H1 (cell line): ENCODE results near the gene TXK. TPM values are rescaled to one million over a fixed set of nuclear protein-coding genes. Genes with fewer than 3 reads are reported as not detected.

Source experiments
- CTCF ChIA-PET: fragments of 300-600 bp; sonication (Branson Sonifier 250); formaldehyde crosslinking; loops from one replicate; lab custom pipeline; 2021; ENCODE audit not compliant: partially characterized antibody; lab: Charles Lee
- POLR2A ChIA-PET: fragments of 300-600 bp; sonication (Branson Sonifier 250); formaldehyde crosslinking; loops from one replicate; lab custom pipeline; 2021; ENCODE audit warnings: inconsistent platforms; ENCODE audit not compliant: partially characterized antibody; lab: Charles Lee
- DNase-seq, 2 experiments: peaks; one replicate each; pipeline versions ENCODE4 v3.0.0 to v3.0.0-alpha.2; 2010 to 2022; ENCODE audit warnings: low spot score in 2 of 2, low read depth in 1 of 2, mixed read lengths in 1 of 2
- FAIRE-seq: peaks from 2 replicates; lab custom pipeline; 2011; peaks lifted over from hg19 to GRCh38; lab: Jason Lieb, UNC
- H2AFZ ChIP-seq: 2 replicates; pipeline ENCODE4 v1.8.1; 2012; ENCODE audit warnings: low read length, inconsistent platforms
- H2AK5ac ChIP-seq: 2 replicates; pipeline ENCODE4 v1.6.1; 2013; ENCODE audit warnings: low read depth, low read length
- H2BK120ac ChIP-seq: replicated peaks from 2 replicates; pipeline ENCODE3; 2013; ENCODE audit warnings: low read depth, low read length, inconsistent platforms
- H2BK12ac ChIP-seq: 2 replicates; pipeline ENCODE4 v1.6.1; 2013; ENCODE audit warnings: low read depth, low read length
- H2BK15ac ChIP-seq: 2 replicates; pipeline ENCODE4 v1.6.1; 2013; ENCODE audit warnings: low read length
- H2BK20ac ChIP-seq: 2 replicates; pipeline ENCODE4 v1.6.1; 2013; ENCODE audit warnings: low read length
- H2BK5ac ChIP-seq: 2 replicates; pipeline ENCODE4 v1.6.1; 2013; ENCODE audit warnings: low read depth, low read length
- H3K14ac ChIP-seq: 2 replicates; pipeline ENCODE4 v1.6.1; 2013; ENCODE audit warnings: inconsistent platforms; ENCODE audit not compliant: insufficient read length
- H3K18ac ChIP-seq: 2 replicates; pipeline ENCODE4 v1.6.1; 2013; ENCODE audit warnings: low read length; ENCODE audit errors: extremely low read depth
- H3K23ac ChIP-seq: 2 replicates; pipeline ENCODE4 v1.6.1; 2013; ENCODE audit warnings: inconsistent platforms; ENCODE audit not compliant: insufficient read length
- H3K23me2 ChIP-seq: 2 replicates; pipeline ENCODE4 v1.6.1; 2013; ENCODE audit warnings: low read depth, low read length
- H3K27ac ChIP-seq: 2 replicates; pipeline ENCODE4 v1.6.1; 2011; ENCODE audit warnings: low read depth, low read length, inconsistent platforms
- H3K27me3 ChIP-seq, 4 experiments: replicated peaks in 1 of 4; 1 replicate in 1 of 4; 2 replicates in 3 of 4; pipeline versions ENCODE4 v1.6.1 to v1.8.1; 2011 to 2013; ENCODE audit warnings: low read length in 3 of 4, mild to moderate bottlenecking in 3 of 4, inconsistent platforms in 2 of 4, mixed read lengths in 2 of 4, moderate library complexity in 1 of 4; ENCODE audit not compliant: control insufficient read depth in 3 of 4, insufficient read depth in 3 of 4; ENCODE audit errors: extremely low read depth in 1 of 4
- H3K36me3 ChIP-seq, 4 experiments: 2 replicates each; pipeline versions ENCODE4 v1.6.1 to v1.8.1; 2011 to 2013; ENCODE audit warnings: mild to moderate bottlenecking in 4 of 4, low read length in 3 of 4, moderate library complexity in 2 of 4, control low read depth in 1 of 4, inconsistent platforms in 1 of 4; ENCODE audit not compliant: insufficient read depth in 4 of 4, control insufficient read depth in 2 of 4
- H3K4ac ChIP-seq: replicated peaks from 2 replicates; pipeline ENCODE3; 2013; ENCODE audit warnings: low read length, low read depth, mixed read lengths, inconsistent platforms; ENCODE audit not compliant: insufficient read length
- H3K4me1 ChIP-seq, 4 experiments: replicated peaks in 1 of 4; 1 replicate in 1 of 4; 2 replicates in 3 of 4; pipeline versions ENCODE4 v1.6.1 to v1.8.1; 2011 to 2013; ENCODE audit warnings: low read length in 3 of 4, inconsistent platforms in 2 of 4, mixed read lengths in 1 of 4; ENCODE audit not compliant: insufficient read depth in 4 of 4, control insufficient read depth in 3 of 4
- H3K4me2 ChIP-seq, 2 experiments: 2 replicates each; pipeline versions ENCODE4 v1.6.1 to v1.8.1; 2011 to 2013; ENCODE audit warnings: low read depth in 2 of 2, low read length in 2 of 2, control low read depth in 1 of 2, inconsistent platforms in 1 of 2, mild to moderate bottlenecking in 1 of 2; ENCODE audit not compliant: insufficient read depth in 1 of 2
- H3K4me3 ChIP-seq, 4 experiments: fragments of 200-600, 300-600 bp in 1 of 4; sonication (generic), shearing (Covaris generic), sonication (Bioruptor Twin) in 1 of 4; 2 replicates each; pipeline versions ENCODE4 v1.5.1 to v1.8.1; 2011 to 2016; ENCODE audit warnings: low read length in 4 of 4, low read depth in 3 of 4, control low read depth in 2 of 4, inconsistent platforms in 2 of 4, mild to moderate bottlenecking in 2 of 4, mixed read lengths in 1 of 4, moderate library complexity in 1 of 4; ENCODE audit not compliant: insufficient read depth in 2 of 4; ENCODE audit errors: extremely low read depth in 1 of 4
- H3K56ac ChIP-seq: replicated peaks from 2 replicates; pipeline ENCODE3; 2013; ENCODE audit warnings: low read depth, mild to moderate bottlenecking, mixed read lengths, low read length, inconsistent platforms; ENCODE audit not compliant: insufficient read length
- H3K79me1 ChIP-seq: 2 replicates; pipeline ENCODE4 v1.6.1; 2013; ENCODE audit warnings: low read depth, low read length, control low read depth
- H3K79me2 ChIP-seq, 2 experiments: 2 replicates each; pipeline versions ENCODE4 v1.6.1 to v1.8.1; 2012 to 2013; ENCODE audit warnings: low read length in 2 of 2, mild to moderate bottlenecking in 2 of 2, inconsistent platforms in 1 of 2; ENCODE audit not compliant: insufficient read depth in 2 of 2, control insufficient read depth in 1 of 2
- H3K9ac ChIP-seq, 4 experiments: replicated peaks in 1 of 4; 1 replicate in 1 of 4; 2 replicates in 3 of 4; pipeline versions ENCODE4 v1.6.1 to v1.8.1; 2011 to 2013; ENCODE audit warnings: low read depth in 3 of 4, low read length in 3 of 4, control low read depth in 2 of 4, mild to moderate bottlenecking in 2 of 4, moderate library complexity in 2 of 4, inconsistent platforms in 1 of 4; ENCODE audit errors: extremely low read depth in 1 of 4
- H3K9me3 ChIP-seq, 2 experiments: 2 replicates each; pipeline versions ENCODE4 v1.6.1 to v1.8.1; 2012 to 2013; ENCODE audit warnings: mild to moderate bottlenecking in 2 of 2, moderate library complexity in 2 of 2, control low read depth in 1 of 2, inconsistent platforms in 1 of 2, low read depth in 1 of 2, low read length in 1 of 2, mixed read lengths in 1 of 2; ENCODE audit not compliant: insufficient read depth in 2 of 2
- H4K20me1 ChIP-seq, 2 experiments: replicated peaks in 1 of 2; 2 replicates each; pipeline versions ENCODE3 to v1.8.1; 2011 to 2013; ENCODE audit warnings: inconsistent platforms in 2 of 2, low read length in 2 of 2, mild to moderate bottlenecking in 1 of 2; ENCODE audit not compliant: insufficient read depth in 2 of 2, control insufficient read depth in 1 of 2
- H4K5ac ChIP-seq: 2 replicates; pipeline ENCODE4 v1.6.1; 2013; ENCODE audit warnings: low read length, low read depth, mixed read lengths, inconsistent platforms; ENCODE audit not compliant: insufficient read length
- H4K8ac ChIP-seq: 2 replicates; pipeline ENCODE4 v1.8.0; 2013; ENCODE audit warnings: mild to moderate bottlenecking, moderate library complexity, low read length, inconsistent platforms; ENCODE audit not compliant: insufficient read depth; ENCODE audit errors: extremely low read depth
- H4K91ac ChIP-seq: replicated peaks from 2 replicates; pipeline ENCODE3; 2013; ENCODE audit warnings: low read length, mixed read lengths, inconsistent platforms; ENCODE audit not compliant: insufficient read length
- HDAC6 ChIP-seq: IDR thresholded peaks from one replicate; pipeline ENCODE4 v1.7.1; 2012; ENCODE audit warnings: low read depth, mild to moderate bottlenecking, inconsistent platforms, low read length, moderate library complexity
- KDM1A ChIP-seq: fragments of 200-600, 300-600 bp; sonication (generic); IDR thresholded peaks from 2 replicates; pipeline ENCODE4 v1.7.1; 2016; ENCODE audit warnings: mild to moderate bottlenecking, low read length, borderline replicate concordance
- MAFK ChIP-seq: IDR thresholded peaks from 2 replicates; pipeline ENCODE4 v1.6.1; 2012; ENCODE audit warnings: low read depth, mild to moderate bottlenecking, improper control_type of control experiment, low read length
- PHF8 ChIP-seq: fragments of 200-600 bp; sonication (generic); conservative IDR thresholded peaks from 2 replicates; pipeline ENCODE4 v1.7.1; 2012; ENCODE audit warnings: low read depth, mild to moderate bottlenecking, inconsistent platforms, low read length, moderate library complexity
- POU5F1 ChIP-seq: IDR thresholded peaks from 2 replicates; pipeline ENCODE4 v1.6.1; 2011; ENCODE audit warnings: low read depth, mild to moderate bottlenecking, low read length, moderate library complexity
- RAD21 ChIP-seq, 2 experiments: IDR thresholded peaks in 1 of 2; conservative IDR thresholded peaks in 1 of 2; 2 replicates each; pipeline ENCODE4 v1.6.1; 2011; ENCODE audit warnings: low read depth in 2 of 2, low read length in 2 of 2, improper control_type of control experiment in 1 of 2, inconsistent platforms in 1 of 2, mild to moderate bottlenecking in 1 of 2, moderate library complexity in 1 of 2
- SIRT6 ChIP-seq: IDR thresholded peaks from one replicate; pipeline ENCODE4 v1.7.1; 2012; ENCODE audit warnings: low read length, inconsistent platforms
- SP1 ChIP-seq: IDR thresholded peaks from 2 replicates; pipeline ENCODE4 v1.6.1; 2011; ENCODE audit warnings: low read depth, low read length
- TEAD4 ChIP-seq: IDR thresholded peaks from 2 replicates; pipeline ENCODE4 v1.6.1; 2012; ENCODE audit warnings: low read depth, low read length, inconsistent platforms, mixed read lengths
- USF2 ChIP-seq: IDR thresholded peaks from 2 replicates; pipeline ENCODE4 v1.6.1; 2011; ENCODE audit warnings: low read length, improper control_type of control experiment
- YY1 ChIP-seq: IDR thresholded peaks from 2 replicates; pipeline ENCODE4 v1.6.1; 2011; ENCODE audit warnings: low read depth, mild to moderate bottlenecking, low read length
- WGBS, 2 experiments: shearing (Covaris generic) in 1 of 2; methylation state at CpG; one replicate each; pipeline versions ENCODE4 v1.1.6 to v1.1.7; 2013 to 2015; ENCODE audit warnings: low lambda C conversion rate in 2 of 2, mixed read lengths in 2 of 2, inconsistent platforms in 1 of 2, low coverage in 1 of 2, missing lambda C conversion rate in 1 of 2; ENCODE audit not compliant: insufficient replicate concordance in 2 of 2, insufficient coverage in 1 of 2, insufficient read length in 1 of 2; ENCODE audit errors: extremely low coverage in 1 of 2, missing lambda C conversion rate in 1 of 2; 5-methylcytosine and 5-hydroxymethylcytosine counted together
- polyA plus RNA-seq, 7 experiments: library from polyadenylated mRNA; depleted of rRNA in 3 of 7; stranded (reverse) in 5 of 7; unstranded in 2 of 7; fragments of >200 nt in 5 of 7; fragments of 200-250 nt in 2 of 7; gene quantifications; 1 replicate in 5 of 7; 2 replicates in 1 of 7; 4 replicates in 1 of 7; pipeline versions ENCODE4 v1.2.1 to v1.2.3, GENCODE V29; 2011 to 2013; ENCODE audit warnings: missing spikeins in 2 of 7, mixed read lengths in 2 of 7
- total RNA-seq: library from RNA; stranded (reverse); fragmentation: NEBNext Ultra II Directional; extraction: Animal tissue kit (Norgen Biotek cat#: 25700); gene quantifications from 2 replicates; pipeline ENCODE4 v1.2.1, GENCODE V29; 2021

The TXK gene
- total and polyA plus RNA-seq, 2 of the 8 experiments (the other 6 are each of a cell fraction or from before 2014, with no cell fraction given), result not detected

GRCh38 chr4:48112017-48112667 lies 21.9 kb downstream of the TXK start:
- CTCF ChIA-PET, result no interaction called here
- no peak overlapping the region for H2AK5ac ChIP-seq
- POLR2A ChIA-PET, result no interaction called here
- H3K18ac ChIP-seq, result no peak overlapping the region
- H3K27me3 ChIP-seq, result no peaks in the 10 kb centered on the region
- no peaks in the 10 kb centered on the region for H3K23me2 ChIP-seq
- H4K20me1 ChIP-seq, result no peaks in the 10 kb centered on the region
- H2AFZ ChIP-seq, result peak overlapping the region; percentile 60; the same call in 1 of the 2 replicates
- no peak overlapping the region for H3K56ac ChIP-seq
- H3K9ac ChIP-seq, result no peak overlapping the region
- no peak overlapping the region for H4K8ac ChIP-seq
- DNase-seq, result no peak
- H3K27ac ChIP-seq, result no peak overlapping the region
- H3K79me2 ChIP-seq, result no peaks in the 10 kb centered on the region
- WGBS, 2 experiments, result 86% methylated on average over 8 of the region's 8 CpGs; no CpG with 5 or more reads in 1 of the 2 experiments
- H3K4me3 ChIP-seq, result no peak overlapping the region
- peaks cover 0 to 3% (median 1%) of the 10 kb centered on the region in 4 experiments; a peak in 3 of 7 replicates for H3K4me1 ChIP-seq
- no peak overlapping the region for H2BK120ac ChIP-seq
- H3K4me2 ChIP-seq, result no peak overlapping the region
- no peak overlapping the region for H2BK20ac ChIP-seq
- H4K5ac ChIP-seq, result no peak overlapping the region
- TF ChIP-seq YY1 (no peak), MAFK (no peak), KDM1A (no peak), PHF8 (no peak), HDAC6 (no peak), USF2 (no peak), RAD21 (IDR thresholded peaks at IDR 0.05 in 1 of 2, conservative IDR thresholded peaks at IDR 0.05 in 1 of 2; ENCODE audit: low read depth in 2 of 2, low read length in 2 of 2) (no peak), POU5F1 (no peak), SIRT6 (no peak), SP1 (no peak), TEAD4 (no peak)
- H3K79me1 ChIP-seq, result no peaks in the 10 kb centered on the region
- no peak overlapping the region for H2BK5ac ChIP-seq
- no peak overlapping the region for H3K23ac ChIP-seq
- no peaks in the 10 kb centered on the region for H3K36me3 ChIP-seq
- H3K4ac ChIP-seq, result no peak overlapping the region
- no peak overlapping the region for H3K14ac ChIP-seq
- H4K91ac ChIP-seq, result no peak overlapping the region
- no peak for FAIRE-seq
- H2BK15ac ChIP-seq, result no peak overlapping the region
- H2BK12ac ChIP-seq, result no peak overlapping the region
- H3K9me3 ChIP-seq, result no peaks in the 10 kb centered on the region
